Stimulated activated CD4-positive, alpha-beta T cell treated with anti-CD3 and anti-CD28 coated beads, Interleukin-12 subunit alpha, Interleukin-12 subunit beta, amount 100 ng/mL, for 24 hours (primary cell): ENCODE data around the gene EXT2.

Experiments used
- DNase-seq, 2 experiments: peaks; one replicate each; pipeline ENCODE4 v3.0.0-alpha.2; 2020; ENCODE audit warnings: low read depth in 2 of 2

The EXT2 gene

GRCh38 chr11:44243086-44243485 lies 147.6 kb downstream of the EXT2 start:
- no peak for DNase-seq

GRCh38 chr11:44243595-44244343 lies 148.3 kb downstream of the EXT2 start:
- DNase-seq = no peak

GRCh38 chr11:44244639-44245310 lies 149.3 kb downstream of the EXT2 start:
- no peak for DNase-seq

GRCh38 chr11:44246726-44247125 lies 151.2 kb downstream of the EXT2 start:
- no peak for DNase-seq

- DNase-seq = no peak
Observed at GRCh38 chr11:44247508-44247907, 152.0 kb downstream of the EXT2 start.

GRCh38 chr11:44248109-44248508 lies 152.6 kb downstream of the EXT2 start:
- no peak for DNase-seq

GRCh38 chr11:44250421-44250820 lies 154.9 kb downstream of the EXT2 start:
- no peak for DNase-seq

- DNase-seq = no peak
Observed at GRCh38 chr11:44252999-44253602, 157.6 kb downstream of the EXT2 start.

GRCh38 chr11:44255406-44256071 lies 160.1 kb downstream of the EXT2 start:
- no peak for DNase-seq

- no peak for DNase-seq
Observed at GRCh38 chr11:44256673-44257291, 161.3 kb downstream of the EXT2 start.

- DNase-seq = no peak
Observed at GRCh38 chr11:44257338-44258189, 162.1 kb downstream of the EXT2 start.

GRCh38 chr11:44258190-44258489 lies 162.7 kb downstream of the EXT2 start:
- DNase-seq = no peak

GRCh38 chr11:44258839-44259420 lies 163.5 kb downstream of the EXT2 start:
- DNase-seq = no peak

- DNase-seq = no peak
Observed at GRCh38 chr11:44260081-44260480, 164.6 kb downstream of the EXT2 start.

GRCh38 chr11:44261800-44262591 lies 166.5 kb downstream of the EXT2 start:
- no peak for DNase-seq

- DNase-seq = no peak
Observed at GRCh38 chr11:44263738-44264437, 168.4 kb downstream of the EXT2 start.

GRCh38 chr11:44264438-44264749 lies 168.9 kb downstream of the EXT2 start:
- DNase-seq = no peak

GRCh38 chr11:44264761-44265160 lies 169.3 kb downstream of the EXT2 start:
- DNase-seq = no peak

- DNase-seq = no peak
Observed at GRCh38 chr11:44266056-44266780, 170.7 kb downstream of the EXT2 start.
